PC-3 (cell line): ENCODE measurements around the gene RHBDD1.

Experiments used
- EZH2 ChIP-seq: fragments of 300-600 bp; sonication (generic); IDR thresholded peaks from one replicate; pipeline ENCODE4 v1.6.1; 2017; ENCODE audit warnings: antibody characterized with exemption, mild to moderate bottlenecking, low read length; ENCODE audit not compliant: unreplicated experiment
- EZH2phosphoT487 ChIP-seq: fragments of 300-600 bp; sonication (generic); IDR thresholded peaks from 2 replicates; pipeline ENCODE4 v1.6.1; 2018; ENCODE audit warnings: mild to moderate bottlenecking, antibody characterized with exemption, low read length, borderline replicate concordance
- TF ChIP-seq, protein P1 (sequence below): fragments of 300-600 bp; sonication (generic); conservative IDR thresholded peaks from 2 replicates; pipeline ENCODE4 v1.5.1; 2017; ENCODE audit warnings: antibody characterized with exemption, low read depth, mild to moderate bottlenecking, low read length

DNA sequence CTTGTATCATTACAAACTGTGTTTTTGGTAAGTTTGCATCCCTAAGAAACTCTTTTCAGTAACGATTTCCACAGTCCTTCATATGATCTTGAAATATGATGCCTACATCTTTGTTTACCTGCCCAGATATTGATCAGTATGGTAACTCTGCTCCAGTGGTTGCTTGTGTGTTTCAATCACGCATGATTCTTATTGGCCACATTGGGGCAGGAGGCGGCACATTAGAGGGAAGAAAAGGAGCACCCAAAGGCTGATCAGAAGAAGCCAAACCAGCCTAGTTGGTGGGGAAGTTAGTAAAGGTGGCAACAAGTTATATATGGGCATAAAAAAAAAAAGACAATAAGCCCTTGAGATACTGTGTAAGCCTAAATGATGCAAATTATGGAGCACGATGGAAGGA is 158.9 kb downstream of the RHBDD1 start:
- TF ChIP-seq, protein P1, sequence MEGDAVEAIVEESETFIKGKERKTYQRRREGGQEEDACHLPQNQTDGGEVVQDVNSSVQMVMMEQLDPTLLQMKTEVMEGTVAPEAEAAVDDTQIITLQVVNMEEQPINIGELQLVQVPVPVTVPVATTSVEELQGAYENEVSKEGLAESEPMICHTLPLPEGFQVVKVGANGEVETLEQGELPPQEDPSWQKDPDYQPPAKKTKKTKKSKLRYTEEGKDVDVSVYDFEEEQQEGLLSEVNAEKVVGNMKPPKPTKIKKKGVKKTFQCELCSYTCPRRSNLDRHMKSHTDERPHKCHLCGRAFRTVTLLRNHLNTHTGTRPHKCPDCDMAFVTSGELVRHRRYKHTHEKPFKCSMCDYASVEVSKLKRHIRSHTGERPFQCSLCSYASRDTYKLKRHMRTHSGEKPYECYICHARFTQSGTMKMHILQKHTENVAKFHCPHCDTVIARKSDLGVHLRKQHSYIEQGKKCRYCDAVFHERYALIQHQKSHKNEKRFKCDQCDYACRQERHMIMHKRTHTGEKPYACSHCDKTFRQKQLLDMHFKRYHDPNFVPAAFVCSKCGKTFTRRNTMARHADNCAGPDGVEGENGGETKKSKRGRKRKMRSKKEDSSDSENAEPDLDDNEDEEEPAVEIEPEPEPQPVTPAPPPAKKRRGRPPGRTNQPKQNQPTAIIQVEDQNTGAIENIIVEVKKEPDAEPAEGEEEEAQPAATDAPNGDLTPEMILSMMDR, result no peak
- TF ChIP-seq EZH2 (no peak), EZH2phosphoT487 (no peak)
